Ascending aorta (tissue), 2 donors: ENCODE data around the gene TBX15. TPM values are rescaled to one million over a fixed set of nuclear protein-coding genes. Genes with fewer than 3 reads are reported as not detected.

Source experiments
- DNase-seq, 2 donors: peaks; one replicate each; pipeline ENCODE4 v3.0.0-alpha.2; 2019; ENCODE audit warnings: low spot score in 2 of 2
- H3K27ac ChIP-seq, 2 donors: fragments of 200-600 bp; sonication (generic); one replicate each; pipeline ENCODE4 v1.5.1; 2016 to 2017; ENCODE audit warnings: mild to moderate bottlenecking in 1 of 2
- H3K27me3 ChIP-seq: fragments of 200-600 bp; sonication (generic); one replicate; pipeline ENCODE4 v1.5.1; 2017
- H3K36me3 ChIP-seq, 2 donors: fragments of 200-600 bp; sonication (generic); one replicate each; pipeline ENCODE4 v1.5.1; 2016
- H3K4me1 ChIP-seq, 2 donors: fragments of 200-600 bp; sonication (generic); one replicate each; pipeline ENCODE4 v1.5.1; 2016 to 2017; ENCODE audit warnings: mild to moderate bottlenecking in 1 of 2
- H3K4me3 ChIP-seq, 2 donors: fragments of 200-600 bp; sonication (generic); one replicate each; pipeline ENCODE4 v1.5.1; 2016 to 2017; ENCODE audit warnings: mild to moderate bottlenecking in 1 of 2
- H3K9me3 ChIP-seq, 2 donors: fragments of 200-600 bp; sonication (generic); one replicate each; pipeline ENCODE4 v1.5.1; 2016
- intact Hi-C: fragments of 100-400 bp; cut with DNase I; formaldehyde crosslinking; loops from one replicate; pipeline ENCODE4 v1.15.1; 2023
- total RNA-seq: library from RNA; depleted of rRNA; stranded (reverse); fragments of >200 nt; gene quantifications from one replicate; pipeline ENCODE4 v1.1.0, GENCODE V29; 2016
- TF ChIP-seq, protein P1 (sequence below), 3 experiments: fragments of 200-600 bp in 2 of 3; fragments of 450-650 bp in 1 of 3; sonication (generic) in 2 of 3; IDR thresholded peaks; one replicate each; pipeline ENCODE4 v1.5.1; 2016 to 2019; ENCODE audit warnings: antibody characterized with exemption in 3 of 3, mild to moderate bottlenecking in 1 of 3, moderate library complexity in 1 of 3

TBX15 gene
- total RNA-seq, 1 donor from 2014 or later: 1.8 TPM

DNA sequence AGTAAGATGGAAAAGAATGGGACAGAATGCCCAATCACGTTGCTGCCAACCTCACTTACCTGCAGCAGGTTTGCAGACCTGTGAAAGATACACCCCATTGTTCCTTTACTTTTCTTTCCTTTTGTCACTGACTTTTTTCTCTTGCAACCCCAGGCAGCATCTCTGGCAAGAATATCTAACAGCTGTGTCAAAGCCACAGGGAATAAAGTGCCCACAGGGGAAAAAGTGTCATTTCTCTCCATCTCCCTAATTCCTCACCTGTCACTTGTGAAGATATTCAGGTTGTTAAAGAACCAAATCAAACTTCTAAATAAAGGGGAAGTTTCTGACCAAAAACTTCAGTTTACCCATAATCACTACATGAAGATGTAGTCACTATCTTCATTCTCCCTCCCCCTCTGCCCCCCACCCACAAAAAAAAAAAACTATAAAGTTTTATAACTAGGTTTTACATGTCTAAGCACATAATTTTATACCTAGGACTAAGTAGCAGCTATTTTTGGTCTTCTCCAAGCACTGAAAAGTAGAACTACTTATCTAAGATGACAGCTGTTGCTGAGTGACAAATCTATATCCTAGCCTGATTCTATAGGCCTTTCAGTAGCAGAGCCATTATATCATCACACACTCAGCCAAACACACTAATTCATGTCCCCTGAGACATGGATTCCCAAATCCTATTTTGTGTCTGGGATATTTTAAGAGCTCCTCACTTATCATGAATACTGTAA, 54.9 kb downstream of the TBX15 start:
- H3K27me3 ChIP-seq: no peaks in the 10 kb centered on the region
- no peaks in the 10 kb centered on the region for H3K9me3 ChIP-seq
- H3K4me1 ChIP-seq: no peaks in the 10 kb centered on the region
- DNase-seq: no peak
- TF ChIP-seq, protein P1, sequence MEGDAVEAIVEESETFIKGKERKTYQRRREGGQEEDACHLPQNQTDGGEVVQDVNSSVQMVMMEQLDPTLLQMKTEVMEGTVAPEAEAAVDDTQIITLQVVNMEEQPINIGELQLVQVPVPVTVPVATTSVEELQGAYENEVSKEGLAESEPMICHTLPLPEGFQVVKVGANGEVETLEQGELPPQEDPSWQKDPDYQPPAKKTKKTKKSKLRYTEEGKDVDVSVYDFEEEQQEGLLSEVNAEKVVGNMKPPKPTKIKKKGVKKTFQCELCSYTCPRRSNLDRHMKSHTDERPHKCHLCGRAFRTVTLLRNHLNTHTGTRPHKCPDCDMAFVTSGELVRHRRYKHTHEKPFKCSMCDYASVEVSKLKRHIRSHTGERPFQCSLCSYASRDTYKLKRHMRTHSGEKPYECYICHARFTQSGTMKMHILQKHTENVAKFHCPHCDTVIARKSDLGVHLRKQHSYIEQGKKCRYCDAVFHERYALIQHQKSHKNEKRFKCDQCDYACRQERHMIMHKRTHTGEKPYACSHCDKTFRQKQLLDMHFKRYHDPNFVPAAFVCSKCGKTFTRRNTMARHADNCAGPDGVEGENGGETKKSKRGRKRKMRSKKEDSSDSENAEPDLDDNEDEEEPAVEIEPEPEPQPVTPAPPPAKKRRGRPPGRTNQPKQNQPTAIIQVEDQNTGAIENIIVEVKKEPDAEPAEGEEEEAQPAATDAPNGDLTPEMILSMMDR (IDR thresholded peaks at IDR 0.05): no peak
- no peak overlapping the region for H3K27ac ChIP-seq
- no peaks in the 10 kb centered on the region for H3K36me3 ChIP-seq
- no peak overlapping the region for H3K4me3 ChIP-seq
- intact Hi-C loops: no loop called here

DNA sequence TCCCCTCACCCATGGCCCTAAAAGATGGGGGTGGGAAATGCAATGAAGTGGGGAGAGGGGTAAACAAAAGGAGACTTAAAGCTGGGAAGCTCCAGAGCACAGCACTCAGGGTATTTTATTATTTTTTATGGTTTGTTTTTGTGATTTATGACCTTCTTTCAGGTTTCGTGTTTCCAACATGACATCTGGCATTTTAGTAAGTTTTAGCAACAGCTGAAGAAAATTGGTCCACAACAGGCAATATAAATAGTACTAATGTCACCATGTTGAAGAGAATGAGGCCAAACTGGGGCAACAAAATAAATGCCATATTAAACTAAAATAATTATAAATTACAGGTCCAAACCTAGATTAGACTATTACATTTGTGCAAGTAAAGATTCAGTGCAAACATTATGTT, 56.3 kb downstream of the TBX15 start:
- H3K36me3 ChIP-seq: no peaks in the 10 kb centered on the region
- H3K4me1 ChIP-seq: no peaks in the 10 kb centered on the region
- TF ChIP-seq, protein P1 (IDR thresholded peaks at IDR 0.05): no peak
- H3K27ac ChIP-seq: no peak overlapping the region
- H3K9me3 ChIP-seq: no peaks in the 10 kb centered on the region
- no peak overlapping the region for H3K4me3 ChIP-seq
- H3K27me3 ChIP-seq: no peaks in the 10 kb centered on the region
- intact Hi-C loops: no loop called here
- DNase-seq: no peak

DNA sequence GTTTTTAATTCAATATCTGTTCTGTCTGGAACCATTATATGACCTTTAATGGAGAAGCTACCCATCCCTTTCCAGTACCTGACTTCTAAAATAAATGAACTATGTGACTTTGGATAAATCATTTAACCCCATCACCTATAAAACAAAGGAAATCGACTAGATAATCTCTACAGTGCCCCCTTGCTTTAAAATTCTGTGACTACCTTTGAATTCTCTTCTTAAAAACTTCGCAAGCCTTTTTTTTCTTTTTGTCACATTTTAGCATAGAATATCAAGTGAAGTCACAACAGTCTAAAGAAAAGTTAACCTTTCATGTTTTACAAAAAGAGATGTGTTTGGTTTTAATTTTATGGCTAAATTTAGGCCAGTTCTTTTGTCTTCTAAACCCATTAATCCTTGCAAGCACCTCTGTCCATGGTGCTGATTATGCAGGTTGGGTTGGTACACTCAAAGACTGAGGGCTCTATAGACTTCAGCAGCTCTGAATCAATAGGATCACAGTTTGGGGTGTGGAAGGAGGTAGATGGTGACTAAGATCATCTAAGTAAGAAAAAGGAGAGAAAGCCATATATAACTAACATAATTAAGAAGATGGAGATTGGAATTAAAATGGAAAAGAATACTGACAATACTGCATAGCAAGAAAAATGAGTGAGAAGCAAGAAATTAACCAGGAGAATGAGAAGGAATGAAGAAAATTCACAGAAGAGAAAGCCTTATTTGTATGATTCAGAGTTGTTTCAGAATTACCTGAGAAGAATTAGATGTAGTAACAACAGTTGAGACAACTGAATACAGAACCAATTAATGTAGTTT, 59.2 kb downstream of the TBX15 start:
- Histone ChIP-seq H3K36me3 (no peaks in the 10 kb centered on the region), H3K4me3 (no peak overlapping the region), H3K4me1 (no peaks in the 10 kb centered on the region), H3K9me3 (no peaks in the 10 kb centered on the region), H3K27me3 (no peaks in the 10 kb centered on the region), H3K27ac (no peak overlapping the region)
- intact Hi-C loops: no loop called here
- DNase-seq: no peak
- TF ChIP-seq, protein P1 (IDR thresholded peaks at IDR 0.05): no peak

DNA sequence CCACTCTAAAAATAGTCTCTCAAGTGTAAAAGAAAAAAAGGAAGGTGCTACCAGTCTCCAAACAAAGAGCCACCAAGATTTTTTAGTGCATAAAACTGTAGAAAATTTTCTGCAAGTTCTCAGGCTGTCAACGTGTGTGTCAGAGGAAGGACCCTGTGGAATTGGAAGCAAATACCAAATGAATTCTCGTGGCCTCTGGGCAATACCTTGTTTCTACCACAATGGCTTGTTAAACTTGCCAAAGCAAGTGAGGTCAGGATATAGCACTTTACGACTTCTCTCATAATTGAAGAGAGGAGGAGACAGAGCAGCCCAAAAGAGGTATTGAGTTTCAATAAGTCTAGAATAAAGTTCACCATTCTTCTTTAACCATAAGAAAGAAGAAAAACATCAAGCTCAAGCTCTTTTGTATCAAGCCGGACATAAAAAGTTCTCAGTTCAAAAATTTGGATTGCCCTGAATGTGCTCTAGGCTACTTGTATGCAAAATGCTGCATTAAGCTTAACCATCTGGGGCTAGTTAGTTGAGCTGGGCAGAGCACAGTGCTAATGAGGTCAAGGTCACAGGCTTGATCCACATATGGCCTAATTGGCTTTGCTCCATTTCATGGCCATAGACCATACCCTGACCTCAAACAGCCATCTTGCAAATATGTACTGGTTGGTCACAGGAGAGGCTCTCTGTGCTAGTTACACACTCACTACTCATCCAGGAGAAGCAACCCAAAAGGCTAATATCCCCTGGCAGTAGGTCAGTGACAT, 60.5 kb downstream of the TBX15 start:
- TF ChIP-seq, protein P1 (IDR thresholded peaks at IDR 0.05): no peak
- no peak overlapping the region for H3K4me3 ChIP-seq
- H3K9me3 ChIP-seq: no peaks in the 10 kb centered on the region
- H3K36me3 ChIP-seq: no peaks in the 10 kb centered on the region
- no peak for DNase-seq
- no peaks in the 10 kb centered on the region for H3K27me3 ChIP-seq
- intact Hi-C loops: no loop called here
- H3K27ac ChIP-seq: no peak overlapping the region
- no peaks in the 10 kb centered on the region for H3K4me1 ChIP-seq

DNA sequence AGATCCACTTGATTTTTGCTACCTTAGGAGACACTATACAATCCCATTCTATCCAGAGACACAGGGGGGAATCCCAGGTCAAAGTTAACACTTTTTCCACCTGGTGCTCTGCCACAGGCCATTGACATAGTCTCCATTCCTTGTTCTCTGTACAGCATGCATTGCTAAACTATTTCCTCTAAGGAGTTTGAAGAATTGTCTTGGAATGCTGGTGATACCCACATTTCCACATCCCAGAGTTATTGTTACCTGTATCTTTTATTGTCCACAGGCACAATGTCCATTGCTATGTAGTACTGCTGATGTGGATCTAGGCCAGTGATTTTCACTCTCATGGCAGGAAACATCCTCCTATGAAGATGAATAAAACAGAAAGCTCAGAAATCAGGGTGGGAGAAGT, 61.9 kb downstream of the TBX15 start:
- Histone ChIP-seq H3K4me1 (no peaks in the 10 kb centered on the region), H3K36me3 (no peaks in the 10 kb centered on the region), H3K27ac (no peak overlapping the region), H3K27me3 (no peaks in the 10 kb centered on the region), H3K4me3 (no peak overlapping the region), H3K9me3 (no peaks in the 10 kb centered on the region)
- TF ChIP-seq, protein P1 (IDR thresholded peaks at IDR 0.05): no peak
- intact Hi-C loops: no loop called here
- DNase-seq: no peak
